GM19035 (cell line): Measurements from ENCODE around the gene RBM5.

Experiments used
- ATAC-seq: cut with Tn5 transposase; IDR thresholded peaks from one replicate; pipeline ENCODE4 v1.9.1; 2021; ENCODE audit not compliant: unreplicated experiment

The RBM5 gene

GRCh38 chr3:50158530-50159146 is 69.9 kb downstream of the RBM5 start:
- ATAC-seq, result no peak

GRCh38 chr3:50160561-50160983 is 71.9 kb downstream of the RBM5 start:
- no peak for ATAC-seq

DNA sequence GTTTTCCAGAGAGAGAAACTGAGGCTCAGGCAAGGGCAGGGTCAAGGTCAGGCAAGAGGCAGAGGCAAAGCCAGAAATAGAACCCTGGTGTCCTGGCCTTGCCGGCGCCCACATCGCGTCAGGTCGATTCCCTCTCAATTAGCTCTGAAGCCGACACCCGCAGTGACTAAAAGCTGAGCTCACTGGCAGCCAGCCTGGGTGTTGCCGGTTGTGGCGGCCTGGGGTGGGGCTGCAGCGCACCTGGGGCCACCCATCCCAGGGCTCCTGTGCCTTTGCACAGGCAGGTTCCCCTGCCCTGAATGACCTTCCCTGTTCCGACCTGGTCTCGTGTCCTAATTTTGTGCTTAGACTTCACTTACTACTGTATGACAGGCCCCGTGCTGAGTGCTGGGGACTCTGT is 72.6 kb downstream of the RBM5 start:
- no peak for ATAC-seq

- no peak for ATAC-seq
Measured at GRCh38 chr3:50162034-50162883, 73.5 kb downstream of the RBM5 start.

- ATAC-seq, result no peak
Measured at GRCh38 chr3:50163572-50164455, 75.1 kb downstream of the RBM5 start.

GRCh38 chr3:50164481-50164880 is 75.8 kb downstream of the RBM5 start:
- no peak for ATAC-seq

- ATAC-seq, result no peak
Measured at GRCh38 chr3:50164984-50165909, 76.5 kb downstream of the RBM5 start.

- no peak for ATAC-seq
Measured at GRCh38 chr3:50165910-50166538, 77.3 kb downstream of the RBM5 start.

DNA sequence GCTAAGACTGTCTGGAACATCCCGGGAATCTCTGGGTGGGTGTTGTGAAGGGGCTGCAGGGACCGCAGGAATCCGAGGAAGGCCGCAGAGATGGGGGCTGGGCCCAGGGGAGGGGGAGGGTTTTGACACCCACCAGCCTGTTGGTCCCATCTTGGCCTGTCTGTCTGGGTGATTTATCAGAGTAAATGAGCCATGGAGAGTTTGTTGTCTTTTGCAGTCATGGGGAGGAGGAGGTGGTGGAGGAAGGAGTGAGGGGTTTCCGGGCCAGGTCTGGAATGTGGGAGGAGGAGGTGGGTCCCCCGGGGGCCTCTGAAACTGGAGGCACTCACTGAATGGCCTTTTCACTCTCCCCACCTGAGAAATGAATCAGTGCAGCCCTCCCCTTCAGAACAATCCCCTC is 77.9 kb downstream of the RBM5 start:
- ATAC-seq, result no peak

GRCh38 chr3:50167069-50167840 is 78.5 kb downstream of the RBM5 start:
- ATAC-seq, result no peak

DNA sequence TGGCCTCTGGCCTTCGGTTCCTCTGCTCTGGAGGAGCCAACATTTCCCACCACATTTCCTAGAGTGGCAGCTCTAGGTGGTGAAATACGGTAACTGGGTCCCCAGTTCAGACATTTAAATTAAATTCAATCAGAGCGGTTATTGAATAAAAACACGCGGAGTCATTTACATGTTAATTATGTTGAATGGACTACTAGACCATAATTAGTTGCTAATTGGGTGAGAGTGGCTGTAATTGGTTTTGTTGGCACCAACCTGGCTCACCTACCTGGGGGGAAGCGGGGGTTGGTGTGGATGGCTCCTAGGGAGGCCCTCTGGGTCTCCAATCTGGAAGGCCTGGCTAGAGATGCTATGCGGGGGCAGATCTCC is 79.1 kb downstream of the RBM5 start:
- ATAC-seq, result no peak

GRCh38 chr3:50168388-50168787 is 79.7 kb downstream of the RBM5 start:
- no peak for ATAC-seq
